ENCODE results near the gene IDUA.

DNA sequence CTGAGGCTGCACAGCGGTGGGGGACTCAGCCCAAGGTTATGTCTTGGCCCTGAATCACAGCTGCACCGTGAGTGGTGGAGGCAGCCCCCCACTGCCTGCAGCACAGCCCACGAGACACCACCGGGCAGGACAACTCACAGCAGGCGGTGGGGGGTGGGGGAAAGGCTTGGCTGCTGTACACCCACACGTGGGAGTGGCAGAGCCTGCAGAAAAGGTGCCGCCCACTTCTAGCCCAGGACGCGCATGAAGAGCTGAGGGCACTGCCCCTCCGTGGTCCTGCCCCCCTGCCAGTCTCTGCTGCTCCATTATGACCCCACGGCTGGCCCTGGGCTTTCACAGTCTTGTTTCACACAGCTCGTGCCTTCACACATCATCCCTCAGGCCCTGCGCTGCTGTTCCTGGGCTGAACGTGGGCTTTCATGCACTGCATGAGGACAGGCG, 65.4 kb downstream of the IDUA start:
- no peak for TF ChIP-seq EZH2 (IDR thresholded peaks at IDR 0.05; ENCODE audit: insufficient read depth, poor library complexity, severe bottlenecking)
- TF ChIP-seq EZH2phosphoT487 (IDR thresholded peaks at IDR 0.05; ENCODE audit: insufficient read depth, low read depth), result no peak
